ENCODE measurements around the gene NWD2.

NWD2 gene

GRCh38 chr4:37305984-37306383, 61.4 kb downstream of the NWD2 start:
- DNase-seq = no peak

GRCh38 chr4:37317104-37317643, 72.6 kb downstream of the NWD2 start:
- DNase-seq = no peak

GRCh38 chr4:37320513-37321235, 76.1 kb downstream of the NWD2 start:
- DNase-seq = no peak

GRCh38 chr4:37322122-37322521, 77.6 kb downstream of the NWD2 start:
- no peak for DNase-seq

GRCh38 chr4:37324546-37324945, 80.0 kb downstream of the NWD2 start:
- no peak for DNase-seq

- no peak for DNase-seq
Observed at GRCh38 chr4:37326852-37327251, 82.3 kb downstream of the NWD2 start.

GRCh38 chr4:37338972-37339371, 94.4 kb downstream of the NWD2 start:
- no peak for DNase-seq

- no peak for DNase-seq
Observed at GRCh38 chr4:37358748-37359147, 114.2 kb downstream of the NWD2 start.

GRCh38 chr4:37359261-37359660, 114.7 kb downstream of the NWD2 start:
- DNase-seq = no peak

- DNase-seq = no peak
Observed at GRCh38 chr4:37365888-37366287, 121.3 kb downstream of the NWD2 start.

GRCh38 chr4:37367901-37368300, 123.4 kb downstream of the NWD2 start:
- DNase-seq = no peak

- no peak for DNase-seq
Observed at GRCh38 chr4:37370052-37370451, 125.5 kb downstream of the NWD2 start.

- DNase-seq = no peak
Observed at GRCh38 chr4:37381040-37381668, 136.6 kb downstream of the NWD2 start.

- DNase-seq = no peak
Observed at GRCh38 chr4:37383579-37384229, 139.2 kb downstream of the NWD2 start.

- no peak for DNase-seq
Observed at GRCh38 chr4:37385424-37385823, 140.9 kb downstream of the NWD2 start.

- DNase-seq = no peak
Observed at GRCh38 chr4:37388681-37389365, 144.3 kb downstream of the NWD2 start.

- no peak for DNase-seq
Observed at GRCh38 chr4:37389366-37389765, 144.8 kb downstream of the NWD2 start.

- no peak for DNase-seq
Observed at GRCh38 chr4:37389967-37390580, 145.5 kb downstream of the NWD2 start.

GRCh38 chr4:37392521-37393255, 148.1 kb downstream of the NWD2 start:
- no peak for DNase-seq

- DNase-seq = no peak
Observed at GRCh38 chr4:37393321-37393720, 148.8 kb downstream of the NWD2 start.

GRCh38 chr4:37393889-37394288, 149.3 kb downstream of the NWD2 start:
- no peak for DNase-seq

- DNase-seq = no peak
Observed at GRCh38 chr4:37397505-37397904, 153.0 kb downstream of the NWD2 start.
